Uterus (tissue), 4 donors: ENCODE results near the gene LPP. TPM values are rescaled to one million over a fixed set of nuclear protein-coding genes. Genes with fewer than 3 reads are reported as not detected.

Experiments used
- DNase-seq, 2 donors: peaks; one replicate each; pipeline ENCODE4 v3.0.0-alpha.2; 2019 to 2020
- H3K27ac ChIP-seq, 2 donors: fragments of 200-600 bp; sonication (generic); 1 replicate in 1 of 2; 2 replicates in 1 of 2; pipeline ENCODE4 v1.5.1; 2016 to 2018
- H3K27me3 ChIP-seq, 2 donors: fragments of 200-600 bp; sonication (generic); one replicate each; pipeline ENCODE4 v1.5.1; 2018 to 2019; ENCODE audit warnings: control low read depth in 1 of 2
- H3K36me3 ChIP-seq, 2 donors: fragments of 200-600 bp; sonication (generic); one replicate each; pipeline ENCODE4 v1.5.1; 2019; ENCODE audit warnings: control low read depth in 1 of 2
- H3K4me1 ChIP-seq, 2 donors: fragments of 200-600 bp; sonication (generic); one replicate each; pipeline ENCODE4 v1.5.1; 2018 to 2019; ENCODE audit warnings: control low read depth in 1 of 2
- H3K4me3 ChIP-seq, 2 donors: fragments of 200-600 bp; sonication (generic); 1 replicate in 1 of 2; 2 replicates in 1 of 2; pipeline ENCODE4 v1.5.1; 2018 to 2019; ENCODE audit warnings: mild to moderate bottlenecking in 1 of 2
- H3K9me3 ChIP-seq, 2 donors: fragments of 200-600 bp; sonication (generic); one replicate each; pipeline ENCODE4 v1.5.1; 2019; ENCODE audit warnings: control low read depth in 1 of 2
- CTCF ChIP-seq, 4 experiments: fragments of 200-600 bp in 2 of 4; fragments of 450-650 bp in 2 of 4; sonication (generic) in 2 of 4; IDR thresholded peaks; one replicate each; pipeline ENCODE4 v1.5.1; 2016 to 2019; ENCODE audit warnings: antibody characterized with exemption in 4 of 4, mild to moderate bottlenecking in 2 of 4, moderate library complexity in 1 of 4
- POLR2A ChIP-seq, 2 donors: fragments of 450-650 bp; IDR thresholded peaks; one replicate each; pipeline ENCODE4 v1.6.1; 2016; ENCODE audit warnings: antibody characterized with exemption in 2 of 2, mild to moderate bottlenecking in 1 of 2, moderate library complexity in 1 of 2
- intact Hi-C: fragments of 100-400 bp; cut with DNase I; formaldehyde crosslinking; loops from one replicate; pipeline ENCODE4 v1.15.1; 2023; ENCODE audit warnings: low total_unique reads
- total RNA-seq, 4 donors: library from RNA; depleted of rRNA in 3 of 4; stranded (reverse); fragments of >200 nt in 3 of 4; gene quantifications; one replicate each; pipeline versions ENCODE4 v1.1.0 to v1.2.4, GENCODE V29; 2014 to 2023
- donor health status: DM: yes; HTN: yes; CAD: no.

Gene LPP
- total RNA-seq, 4 donors from 2014 or later = 180 to 1,374 (median 712) TPM

GRCh38 chr3:188934989-188935388 lies 781.0 kb downstream of the LPP start:
- H3K4me3 ChIP-seq = no peak overlapping the region
- no peaks in the 10 kb centered on the region for H3K9me3 ChIP-seq
- intact Hi-C loops = no loop called here
- H3K27me3 ChIP-seq = no peaks in the 10 kb centered on the region
- H3K4me1 ChIP-seq = no peaks in the 10 kb centered on the region
- no peak overlapping the region for H3K27ac ChIP-seq
- H3K36me3 ChIP-seq = no peaks in the 10 kb centered on the region
- TF ChIP-seq CTCF (IDR thresholded peaks at IDR 0.05) (no peak), POLR2A (IDR thresholded peaks at IDR 0.05) (no peak)
- no peak for DNase-seq

- DNase-seq = no peak
- no peak overlapping the region for H3K4me3 ChIP-seq
- intact Hi-C loops = no loop called here
- H3K9me3 ChIP-seq = no peaks in the 10 kb centered on the region
- TF ChIP-seq POLR2A (IDR thresholded peaks at IDR 0.05) (no peak), CTCF (IDR thresholded peaks at IDR 0.05) (no peak)
- no peak overlapping the region for H3K27ac ChIP-seq
- no peaks in the 10 kb centered on the region for H3K36me3 ChIP-seq
- no peaks in the 10 kb centered on the region for H3K27me3 ChIP-seq
- no peaks in the 10 kb centered on the region for H3K4me1 ChIP-seq
These were observed 782.7 kb downstream of the LPP start for GRCh38 chr3:188936597-188937107.

GRCh38 chr3:188937389-188937788 lies 783.4 kb downstream of the LPP start:
- intact Hi-C loops = no loop called here
- H3K4me1 ChIP-seq = no peaks in the 10 kb centered on the region
- DNase-seq = no peak
- H3K27me3 ChIP-seq = no peaks in the 10 kb centered on the region
- H3K9me3 ChIP-seq = no peaks in the 10 kb centered on the region
- H3K4me3 ChIP-seq = no peak overlapping the region
- TF ChIP-seq POLR2A (IDR thresholded peaks at IDR 0.05) (no peak), CTCF (IDR thresholded peaks at IDR 0.05) (no peak)
- H3K27ac ChIP-seq = no peak overlapping the region
- H3K36me3 ChIP-seq = no peaks in the 10 kb centered on the region

- H3K27ac ChIP-seq = no peak overlapping the region
- no peaks in the 10 kb centered on the region for H3K9me3 ChIP-seq
- H3K36me3 ChIP-seq = no peaks in the 10 kb centered on the region
- H3K4me1 ChIP-seq = no peaks in the 10 kb centered on the region
- H3K4me3 ChIP-seq = no peak overlapping the region
- no peaks in the 10 kb centered on the region for H3K27me3 ChIP-seq
- TF ChIP-seq CTCF (IDR thresholded peaks at IDR 0.05) = no peak
- no peak for TF ChIP-seq POLR2A (IDR thresholded peaks at IDR 0.05)
- no peak for DNase-seq
- intact Hi-C loops = no loop called here
These were observed 785.0 kb downstream of the LPP start for GRCh38 chr3:188938999-188939398.

GRCh38 chr3:188939814-188940572 lies 786.0 kb downstream of the LPP start:
- DNase-seq = no peak
- Histone ChIP-seq H3K27ac (peak overlapping the region in 1 of 2 donors; percentile 37), H3K4me1 (no peaks in the 10 kb centered on the region), H3K9me3 (no peaks in the 10 kb centered on the region), H3K36me3 (no peaks in the 10 kb centered on the region), H3K27me3 (no peaks in the 10 kb centered on the region), H3K4me3 (no peak overlapping the region)
- intact Hi-C loops = no loop called here
- no peak for TF ChIP-seq POLR2A (IDR thresholded peaks at IDR 0.05)
- no peak for TF ChIP-seq CTCF (IDR thresholded peaks at IDR 0.05)
